ENCODE data around the gene SLC35F3. TPM values are rescaled to one million over a fixed set of nuclear protein-coding genes. Genes with fewer than 3 reads are reported as not detected.

The SLC35F3 gene
- total and polyA plus RNA-seq, 4 donors = 0.01 to 0.37 (median 0.08) TPM; not detected in 1

DNA sequence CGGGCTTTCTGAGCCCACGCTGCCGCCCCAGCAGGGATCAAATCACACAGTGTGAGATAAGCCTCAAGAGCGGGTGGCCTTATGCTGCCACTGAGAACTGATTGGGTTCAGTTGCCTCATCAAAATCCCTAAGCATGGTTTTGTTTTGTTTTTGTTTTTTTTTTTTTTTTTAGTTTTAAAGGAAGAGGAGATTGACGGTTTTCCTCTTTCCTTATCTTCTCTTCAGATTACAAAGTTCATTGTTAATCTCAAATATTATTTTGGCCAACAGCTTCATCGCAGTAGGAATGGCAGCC, 469.4 kb downstream of the SLC35F3 start:
- peak overlapping the region; percentile 84 to 98 for H3K9ac ChIP-seq (ENCODE audit: low read depth in 1 of 2, low read length in 2 of 2)
- peaks cover 4 to 13% (median 7%) of the 10 kb centered on the region in 4 donors for H3K36me3 ChIP-seq (ENCODE audit: control insufficient read depth in 4 of 4, insufficient read depth in 3 of 4, low read depth in 1 of 4, low read length in 3 of 4)
- H3K27me3 ChIP-seq (ENCODE audit: control insufficient read depth in 4 of 4, insufficient read depth in 4 of 4, low read length in 3 of 4) = no peaks in the 10 kb centered on the region
- WGBS = under 1% methylated on average over 6 of the region's 6 CpGs
- TF ChIP-seq NR2F2 (IDR thresholded peaks at IDR 0.05) (no peak), TAF1 (conservative IDR thresholded peaks at IDR 0.05) (peak; percentile 2)
- peak overlapping the region; percentile 97 to 99 for H3K27ac ChIP-seq (ENCODE audit: low read depth in 1 of 2, low read length in 2 of 2)
- H3K4me1 ChIP-seq (ENCODE audit: control insufficient read depth in 4 of 4, insufficient read depth in 4 of 4, low read length in 3 of 4) = peaks cover 0 to 26% (median 18%) of the 10 kb centered on the region in 4 donors
- DNase-seq (ENCODE audit: low spot score) = no peak
- peak overlapping the region; percentile 78 to 97 (median 83) for H3K4me3 ChIP-seq (ENCODE audit: low read depth in 1 of 3, low read length in 3 of 3)
- no peaks in the 10 kb centered on the region for H3K9me3 ChIP-seq (ENCODE audit: control insufficient read depth in 4 of 4, low read length in 3 of 4)

Small RNA genes lying within 50 kb of the gene (small RNA-seq; reads per million reads assigned to genes)
- gene MIR4671 = 0.11 reads per million
